LNCaP clone FGC (cell line): ENCODE data around the gene INTS3.

Experiments used
- DNase-seq: peaks from one replicate; pipeline ENCODE4 v3.0.0-alpha.2; 2011; ENCODE audit warnings: low read depth
- H3K4me3 ChIP-seq: 2 replicates; pipeline ENCODE4 v1.5.1; 2011; ENCODE audit warnings: mild to moderate bottlenecking, low read depth, low read length, control low read depth
- TF ChIP-seq, protein P1 (sequence below): IDR thresholded peaks from 2 replicates; pipeline ENCODE4 v1.5.1; 2012; ENCODE audit warnings: mild to moderate bottlenecking; ENCODE audit not compliant: control insufficient read depth, insufficient read depth; ENCODE audit errors: extremely low read depth

INTS3 gene, protein sequence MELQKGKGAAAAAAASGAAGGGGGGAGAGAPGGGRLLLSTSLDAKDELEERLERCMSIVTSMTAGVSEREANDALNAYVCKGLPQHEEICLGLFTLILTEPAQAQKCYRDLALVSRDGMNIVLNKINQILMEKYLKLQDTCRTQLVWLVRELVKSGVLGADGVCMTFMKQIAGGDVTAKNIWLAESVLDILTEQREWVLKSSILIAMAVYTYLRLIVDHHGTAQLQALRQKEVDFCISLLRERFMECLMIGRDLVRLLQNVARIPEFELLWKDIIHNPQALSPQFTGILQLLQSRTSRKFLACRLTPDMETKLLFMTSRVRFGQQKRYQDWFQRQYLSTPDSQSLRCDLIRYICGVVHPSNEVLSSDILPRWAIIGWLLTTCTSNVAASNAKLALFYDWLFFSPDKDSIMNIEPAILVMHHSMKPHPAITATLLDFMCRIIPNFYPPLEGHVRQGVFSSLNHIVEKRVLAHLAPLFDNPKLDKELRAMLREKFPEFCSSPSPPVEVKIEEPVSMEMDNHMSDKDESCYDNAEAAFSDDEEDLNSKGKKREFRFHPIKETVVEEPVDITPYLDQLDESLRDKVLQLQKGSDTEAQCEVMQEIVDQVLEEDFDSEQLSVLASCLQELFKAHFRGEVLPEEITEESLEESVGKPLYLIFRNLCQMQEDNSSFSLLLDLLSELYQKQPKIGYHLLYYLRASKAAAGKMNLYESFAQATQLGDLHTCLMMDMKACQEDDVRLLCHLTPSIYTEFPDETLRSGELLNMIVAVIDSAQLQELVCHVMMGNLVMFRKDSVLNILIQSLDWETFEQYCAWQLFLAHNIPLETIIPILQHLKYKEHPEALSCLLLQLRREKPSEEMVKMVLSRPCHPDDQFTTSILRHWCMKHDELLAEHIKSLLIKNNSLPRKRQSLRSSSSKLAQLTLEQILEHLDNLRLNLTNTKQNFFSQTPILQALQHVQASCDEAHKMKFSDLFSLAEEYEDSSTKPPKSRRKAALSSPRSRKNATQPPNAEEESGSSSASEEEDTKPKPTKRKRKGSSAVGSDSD

DNA sequence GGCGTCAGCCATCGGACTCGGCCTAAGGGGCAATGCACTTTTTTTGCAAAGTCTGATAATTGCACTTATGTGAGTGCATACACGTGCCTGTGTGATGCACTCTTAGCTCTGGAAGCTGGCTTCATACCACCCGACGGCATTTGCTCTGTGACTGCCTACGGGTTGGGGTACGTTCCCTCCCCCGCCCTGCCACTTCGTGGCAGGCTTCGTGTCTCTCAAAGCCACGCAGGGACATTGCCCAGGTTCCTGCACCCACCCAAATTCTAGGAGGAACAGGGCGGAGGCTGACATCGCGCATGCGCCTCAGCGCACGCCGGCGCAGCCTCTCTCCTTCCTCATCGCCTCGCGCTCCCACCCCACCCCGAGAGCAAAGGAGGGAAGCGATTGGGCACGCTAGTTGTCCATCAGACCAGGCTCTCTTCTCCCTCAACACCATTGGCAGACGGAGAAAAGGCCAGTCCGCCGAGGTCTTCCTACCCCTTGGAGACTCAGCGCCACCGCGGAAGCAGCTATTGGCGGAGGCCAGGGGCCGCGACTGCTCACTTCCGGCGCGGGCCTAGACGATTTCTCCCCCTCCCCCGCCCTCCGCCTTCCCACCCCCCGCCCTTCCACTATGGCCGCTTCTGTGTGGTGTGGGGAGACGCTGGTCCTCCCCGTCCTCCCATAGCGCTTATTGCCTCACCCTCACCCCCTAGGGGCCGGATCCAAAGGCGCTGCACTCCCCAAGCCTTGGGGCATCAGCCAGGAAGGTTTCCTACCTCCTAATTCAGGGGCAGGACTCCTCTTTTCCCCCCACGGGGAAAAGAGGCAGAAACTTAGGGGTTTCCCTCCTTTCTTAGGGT lies at the start of gene INTS3:
Gene INTS3 (plus strand): TSS at position 588 of the 842 bp plus-strand sequence. CDS start 585 bp downstream, outside the sequence.
- TF ChIP-seq, protein P1, sequence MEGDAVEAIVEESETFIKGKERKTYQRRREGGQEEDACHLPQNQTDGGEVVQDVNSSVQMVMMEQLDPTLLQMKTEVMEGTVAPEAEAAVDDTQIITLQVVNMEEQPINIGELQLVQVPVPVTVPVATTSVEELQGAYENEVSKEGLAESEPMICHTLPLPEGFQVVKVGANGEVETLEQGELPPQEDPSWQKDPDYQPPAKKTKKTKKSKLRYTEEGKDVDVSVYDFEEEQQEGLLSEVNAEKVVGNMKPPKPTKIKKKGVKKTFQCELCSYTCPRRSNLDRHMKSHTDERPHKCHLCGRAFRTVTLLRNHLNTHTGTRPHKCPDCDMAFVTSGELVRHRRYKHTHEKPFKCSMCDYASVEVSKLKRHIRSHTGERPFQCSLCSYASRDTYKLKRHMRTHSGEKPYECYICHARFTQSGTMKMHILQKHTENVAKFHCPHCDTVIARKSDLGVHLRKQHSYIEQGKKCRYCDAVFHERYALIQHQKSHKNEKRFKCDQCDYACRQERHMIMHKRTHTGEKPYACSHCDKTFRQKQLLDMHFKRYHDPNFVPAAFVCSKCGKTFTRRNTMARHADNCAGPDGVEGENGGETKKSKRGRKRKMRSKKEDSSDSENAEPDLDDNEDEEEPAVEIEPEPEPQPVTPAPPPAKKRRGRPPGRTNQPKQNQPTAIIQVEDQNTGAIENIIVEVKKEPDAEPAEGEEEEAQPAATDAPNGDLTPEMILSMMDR: no peak
- peak within 1 kb of the TSS; percentile 100 for H3K4me3 ChIP-seq

DNA sequence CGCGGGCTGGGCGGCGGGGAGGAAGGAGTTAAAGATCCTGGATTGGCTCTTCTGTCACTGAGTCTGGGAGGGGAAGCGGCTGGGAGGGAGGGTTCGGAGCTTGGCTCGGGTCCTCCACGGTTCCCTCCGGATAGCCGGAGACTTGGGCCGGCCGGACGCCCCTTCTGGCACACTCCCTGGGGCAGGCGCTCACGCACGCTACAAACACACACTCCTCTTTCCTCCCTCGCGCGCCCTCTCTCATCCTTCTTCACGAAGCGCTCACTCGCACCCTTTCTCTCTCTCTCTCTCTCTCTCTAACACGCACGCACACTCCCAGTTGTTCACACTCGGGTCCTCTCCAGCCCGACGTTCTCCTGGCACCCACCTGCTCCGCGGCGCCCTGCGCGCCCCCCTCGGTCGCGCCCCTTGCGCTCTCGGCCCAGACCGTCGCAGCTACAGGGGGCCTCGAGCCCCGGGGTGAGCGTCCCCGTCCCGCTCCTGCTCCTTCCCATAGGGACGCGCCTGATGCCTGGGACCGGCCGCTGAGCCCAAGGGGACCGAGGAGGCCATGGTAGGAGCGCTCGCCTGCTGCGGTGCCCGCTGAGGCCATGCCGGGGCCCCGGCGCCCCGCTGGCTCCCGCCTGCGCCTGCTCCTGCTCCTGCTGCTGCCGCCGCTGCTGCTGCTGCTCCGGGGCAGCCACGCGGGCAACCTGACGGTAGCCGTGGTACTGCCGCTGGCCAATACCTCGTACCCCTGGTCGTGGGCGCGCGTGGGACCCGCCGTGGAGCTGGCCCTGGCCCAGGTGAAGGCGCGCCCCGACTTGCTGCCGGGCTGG lies 49.1 kb upstream of the INTS3 start, which contains the start of gene NPR1:
Gene NPR1 (plus strand): TSS at position 170 of the 818 bp plus-strand sequence. CDS start 421 bp downstream, at position 591.
- TF ChIP-seq, protein P1: 0 out of 2 replicates have a peak, but pooled peaks have one; percentile 1
- DNase-seq: no peak
- H3K4me3 ChIP-seq: peak within 1 kb of the TSS; percentile 35

More for the DNA sequence above, at the start of gene INTS3:
- peak; percentile 100 for DNase-seq

DNA sequence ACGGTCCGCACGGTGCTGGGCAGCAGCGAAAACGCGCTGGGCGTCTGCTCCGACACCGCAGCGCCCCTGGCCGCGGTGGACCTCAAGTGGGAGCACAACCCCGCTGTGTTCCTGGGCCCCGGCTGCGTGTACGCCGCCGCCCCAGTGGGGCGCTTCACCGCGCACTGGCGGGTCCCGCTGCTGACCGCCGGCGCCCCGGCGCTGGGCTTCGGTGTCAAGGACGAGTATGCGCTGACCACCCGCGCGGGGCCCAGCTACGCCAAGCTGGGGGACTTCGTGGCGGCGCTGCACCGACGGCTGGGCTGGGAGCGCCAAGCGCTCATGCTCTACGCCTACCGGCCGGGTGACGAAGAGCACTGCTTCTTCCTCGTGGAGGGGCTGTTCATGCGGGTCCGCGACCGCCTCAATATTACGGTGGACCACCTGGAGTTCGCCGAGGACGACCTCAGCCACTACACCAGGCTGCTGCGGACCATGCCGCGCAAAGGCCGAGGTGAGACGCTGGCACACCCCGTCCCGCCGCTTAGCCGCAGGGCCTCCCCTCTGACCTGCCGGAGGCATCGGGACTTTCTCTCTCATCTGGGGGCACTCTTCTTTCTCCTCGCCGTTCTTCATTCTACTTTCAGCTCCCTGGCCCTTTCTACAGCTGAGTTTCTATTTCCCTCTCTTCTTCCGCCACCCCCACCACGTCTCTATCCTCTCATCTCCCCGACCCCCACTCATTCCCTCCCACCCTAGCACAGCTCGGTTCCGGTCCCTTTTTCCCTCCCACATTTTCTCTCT lies 48.3 kb upstream of the INTS3 start:
- TF ChIP-seq, protein P1: no peak
- DNase-seq: no peak
- peak overlapping the region; percentile 35 for H3K4me3 ChIP-seq

DNA sequence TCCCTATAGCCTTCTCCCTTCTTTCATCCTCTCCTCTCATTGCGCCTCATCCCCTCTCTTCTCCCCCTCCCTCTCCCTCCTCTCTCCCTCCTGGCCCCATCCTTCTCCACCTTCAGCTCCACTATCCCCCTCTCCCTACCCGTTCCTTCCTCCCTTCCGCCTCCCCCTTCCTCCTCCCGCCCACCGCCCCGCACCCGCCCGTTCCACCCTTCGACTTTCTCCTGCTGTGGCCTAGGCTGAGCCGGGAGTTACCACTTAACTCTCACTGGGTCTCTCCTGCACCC lies 47.8 kb upstream of the INTS3 start:
- DNase-seq: no peak
- no peak overlapping the region for H3K4me3 ChIP-seq
- TF ChIP-seq, protein P1: no peak

DNA sequence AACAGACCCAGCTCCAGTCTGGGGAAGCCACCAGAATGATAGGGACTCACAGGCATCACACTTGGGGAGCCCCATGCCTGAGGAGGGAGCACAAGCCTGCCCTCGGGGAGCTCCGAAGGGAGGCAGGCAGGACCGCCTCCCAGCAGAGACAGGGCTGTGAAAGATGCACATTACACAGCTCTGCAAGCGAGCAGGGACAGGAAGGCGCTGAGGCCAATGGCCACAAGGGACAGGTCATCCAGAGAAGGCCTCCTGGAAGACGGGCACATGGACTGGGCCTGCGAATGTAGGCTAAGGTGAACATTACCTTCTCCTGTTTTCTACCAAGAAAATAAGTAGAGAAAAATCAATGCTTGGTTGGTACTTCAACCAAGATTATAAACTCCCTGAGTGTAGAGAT lies 45.1 kb upstream of the INTS3 start:
- DNase-seq: no peak
- no peak overlapping the region for H3K4me3 ChIP-seq
- TF ChIP-seq, protein P1: no peak
